Measurements from ENCODE around the gene HES4. TPM values are rescaled to one million over a fixed set of nuclear protein-coding genes. Genes with fewer than 3 reads are reported as not detected.
A peak's percentile ranks its signal among the peaks of the same experiment; 100 is the strongest.
"Not testable (repeated sequence)": the region's sequence is repeated elsewhere in the genome, so short reads cannot be mapped to it uniquely, and the experiment has no call there.

The HES4 gene
- total RNA-seq, 2 experiments from 2014 or later, result 4.1 to 4.7 TPM

DNA sequence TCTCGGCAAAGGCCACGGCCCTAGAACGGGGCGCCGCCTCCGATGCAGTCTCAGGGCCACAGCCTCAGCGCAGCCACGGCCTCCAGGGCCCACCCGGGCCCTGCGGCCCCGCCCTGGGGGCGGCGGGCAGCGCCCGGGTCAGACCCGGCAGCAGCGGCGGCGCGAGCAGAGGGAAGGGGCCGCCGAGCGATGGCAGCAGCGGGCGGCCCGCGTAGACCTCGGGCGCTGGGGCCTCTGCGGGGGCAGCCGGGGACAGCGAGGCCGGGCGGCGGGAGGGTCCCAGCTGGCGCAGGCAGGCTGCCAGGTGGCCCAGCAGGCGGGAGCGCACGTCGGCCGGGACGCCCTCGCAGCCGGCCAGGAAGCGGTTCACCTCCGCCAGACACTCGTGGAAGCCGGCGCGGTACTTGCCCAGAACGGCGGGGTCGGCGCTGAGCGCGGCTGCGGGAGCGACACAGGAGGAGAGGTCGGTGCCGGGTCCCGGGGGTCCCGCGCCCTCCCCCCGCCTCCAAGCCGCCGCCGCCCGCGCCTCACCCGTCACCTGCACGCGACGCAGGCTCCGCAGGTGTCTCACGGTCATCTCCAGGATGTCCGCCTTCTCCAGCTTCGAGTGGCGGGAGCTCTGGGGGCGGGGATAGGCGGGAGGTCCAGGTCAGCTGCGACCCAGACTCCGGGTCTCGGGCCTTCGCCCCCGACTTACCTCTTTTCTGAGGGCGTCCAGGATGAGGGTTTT is 737 bp downstream of the HES4 start:
- intact Hi-C loops (cut with micrococcal nuclease), result no loop called here
- CTCF ChIA-PET, result interaction anchor here (0.8 kb wide), 1 partner anchor 14 kb away, joined by 3 read pairs; no protein-coding TSS in a partner anchor
- H3K27ac Mint-ChIP-seq, result no peak overlapping the region
- peaks cover 8% of the 10 kb centered on the region for H3K4me1 Mint-ChIP-seq (ENCODE audit: low read depth)
- no peak for DNase-seq
- no peaks in the 10 kb centered on the region for H3K36me3 Mint-ChIP-seq (ENCODE audit: low read depth)
- no peaks in the 10 kb centered on the region for H3K9me3 Mint-ChIP-seq
- peak overlapping the region; percentile 51 for H3K4me3 Mint-ChIP-seq
- H3K27me3 Mint-ChIP-seq (ENCODE audit: low read depth), result peaks cover 32% of the 10 kb centered on the region

DNA sequence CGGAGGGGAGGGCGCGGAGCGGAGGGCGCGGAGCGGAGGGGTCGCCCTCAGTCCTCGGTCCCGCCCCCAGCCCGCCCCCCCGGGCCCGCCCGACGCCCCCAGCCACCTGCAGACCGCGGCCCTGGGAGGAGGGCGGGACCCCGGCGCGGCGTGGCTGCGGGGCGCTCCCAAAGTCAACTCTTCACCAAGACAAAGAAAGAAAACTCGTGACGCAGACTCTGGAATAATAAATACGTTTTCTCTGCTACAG is 1.2 kb downstream of the HES4 start:
- H3K27ac Mint-ChIP-seq, result no peak overlapping the region
- no peak overlapping the region for H3K4me3 Mint-ChIP-seq
- H3K36me3 Mint-ChIP-seq (ENCODE audit: low read depth), result no peaks in the 10 kb centered on the region
- no peak for DNase-seq
- no peaks in the 10 kb centered on the region for H3K9me3 Mint-ChIP-seq
- CTCF ChIA-PET, result no interaction called here
- H3K27me3 Mint-ChIP-seq (ENCODE audit: low read depth), result peaks cover 28% of the 10 kb centered on the region
- intact Hi-C loops (cut with micrococcal nuclease), result no loop called here
- H3K4me1 Mint-ChIP-seq (ENCODE audit: low read depth), result peaks cover 8% of the 10 kb centered on the region

DNA sequence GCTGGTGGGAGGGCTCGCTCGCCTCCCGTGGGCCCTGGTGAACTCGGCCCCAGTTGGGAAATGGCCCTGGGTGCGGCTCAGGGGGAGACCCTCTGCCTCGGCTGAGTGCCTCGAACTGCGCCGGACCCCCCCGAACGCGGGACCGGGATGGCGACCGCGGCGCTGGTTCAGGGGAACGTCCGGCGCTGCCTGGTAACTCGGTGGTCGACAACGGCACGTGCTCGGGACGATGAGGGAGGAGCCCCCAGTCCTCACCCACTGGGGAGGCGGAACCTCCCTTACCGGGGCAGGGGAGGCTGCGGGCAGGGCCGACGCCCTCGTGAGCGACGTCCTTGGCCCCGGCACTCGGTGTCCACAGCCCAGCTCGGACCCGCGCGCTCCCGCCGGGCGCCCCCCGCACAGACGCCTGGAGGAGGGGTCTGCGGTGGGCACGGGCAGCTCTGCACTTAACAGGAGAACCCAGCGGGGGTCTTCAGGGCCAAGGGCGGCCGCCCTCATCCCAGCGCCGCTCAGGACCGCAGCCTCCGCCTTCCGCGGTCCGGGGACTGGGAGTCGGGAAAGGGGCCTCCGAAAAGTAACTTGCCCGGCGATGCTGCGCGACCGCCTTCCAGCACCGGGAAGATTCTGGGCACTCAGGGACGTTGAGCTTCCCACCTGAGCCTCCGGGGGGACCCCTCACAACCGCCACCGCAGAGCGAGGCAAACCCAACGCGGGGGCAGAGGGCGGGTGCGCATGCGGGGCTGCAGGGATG is 1.7 kb downstream of the HES4 start:
- H3K27ac Mint-ChIP-seq, result no peak overlapping the region
- no peaks in the 10 kb centered on the region for H3K36me3 Mint-ChIP-seq (ENCODE audit: low read depth)
- no peaks in the 10 kb centered on the region for H3K9me3 Mint-ChIP-seq
- H3K4me1 Mint-ChIP-seq (ENCODE audit: low read depth), result peaks cover 8% of the 10 kb centered on the region
- CTCF ChIA-PET, result interaction anchor here (0.7 to 1.3 kb wide), 2 partner anchors 14 to 16 kb away, joined by 3 to 7 read pairs; no protein-coding TSS in a partner anchor
- peaks cover 24% of the 10 kb centered on the region for H3K27me3 Mint-ChIP-seq (ENCODE audit: low read depth)
- intact Hi-C loops (cut with micrococcal nuclease), result no loop called here
- DNase-seq, result no peak
- no peak overlapping the region for H3K4me3 Mint-ChIP-seq

GRCh38 chr1:997713-997992 is 2.2 kb downstream of the HES4 start:
- no peaks in the 10 kb centered on the region for H3K36me3 Mint-ChIP-seq (ENCODE audit: low read depth)
- intact Hi-C loops (cut with micrococcal nuclease), result no loop called here
- CTCF ChIA-PET, result interaction anchor here (0.7 to 1.3 kb wide), 2 partner anchors 14 to 17 kb away, joined by 3 to 7 read pairs; no protein-coding TSS in a partner anchor
- no peak overlapping the region for H3K4me3 Mint-ChIP-seq
- H3K9me3 Mint-ChIP-seq, result peaks cover 4% of the 10 kb centered on the region
- H3K27ac Mint-ChIP-seq, result no peak overlapping the region
- DNase-seq, result no peak
- peaks cover 13% of the 10 kb centered on the region for H3K4me1 Mint-ChIP-seq (ENCODE audit: low read depth)
- H3K27me3 Mint-ChIP-seq (ENCODE audit: low read depth), result peaks cover 22% of the 10 kb centered on the region

- DNase-seq, result no peak
- Mint-ChIP-seq H3K36me3 (ENCODE audit: low read depth) (peaks cover 1% of the 10 kb centered on the region), H3K4me3 (no peak overlapping the region), H3K27me3 (ENCODE audit: low read depth) (peaks cover 22% of the 10 kb centered on the region), H3K9me3 (peaks cover 8% of the 10 kb centered on the region), H3K27ac (no peak overlapping the region), H3K4me1 (ENCODE audit: low read depth) (peaks cover 18% of the 10 kb centered on the region)
- intact Hi-C loops (cut with micrococcal nuclease), result no loop called here
- CTCF ChIA-PET, result interaction anchor here (0.7 to 1.3 kb wide), 2 partner anchors 13 to 17 kb away, joined by 3 to 7 read pairs; no protein-coding TSS in a partner anchor
These were observed 2.8 kb downstream of the HES4 start for GRCh38 chr1:996851-997712.

DNA sequence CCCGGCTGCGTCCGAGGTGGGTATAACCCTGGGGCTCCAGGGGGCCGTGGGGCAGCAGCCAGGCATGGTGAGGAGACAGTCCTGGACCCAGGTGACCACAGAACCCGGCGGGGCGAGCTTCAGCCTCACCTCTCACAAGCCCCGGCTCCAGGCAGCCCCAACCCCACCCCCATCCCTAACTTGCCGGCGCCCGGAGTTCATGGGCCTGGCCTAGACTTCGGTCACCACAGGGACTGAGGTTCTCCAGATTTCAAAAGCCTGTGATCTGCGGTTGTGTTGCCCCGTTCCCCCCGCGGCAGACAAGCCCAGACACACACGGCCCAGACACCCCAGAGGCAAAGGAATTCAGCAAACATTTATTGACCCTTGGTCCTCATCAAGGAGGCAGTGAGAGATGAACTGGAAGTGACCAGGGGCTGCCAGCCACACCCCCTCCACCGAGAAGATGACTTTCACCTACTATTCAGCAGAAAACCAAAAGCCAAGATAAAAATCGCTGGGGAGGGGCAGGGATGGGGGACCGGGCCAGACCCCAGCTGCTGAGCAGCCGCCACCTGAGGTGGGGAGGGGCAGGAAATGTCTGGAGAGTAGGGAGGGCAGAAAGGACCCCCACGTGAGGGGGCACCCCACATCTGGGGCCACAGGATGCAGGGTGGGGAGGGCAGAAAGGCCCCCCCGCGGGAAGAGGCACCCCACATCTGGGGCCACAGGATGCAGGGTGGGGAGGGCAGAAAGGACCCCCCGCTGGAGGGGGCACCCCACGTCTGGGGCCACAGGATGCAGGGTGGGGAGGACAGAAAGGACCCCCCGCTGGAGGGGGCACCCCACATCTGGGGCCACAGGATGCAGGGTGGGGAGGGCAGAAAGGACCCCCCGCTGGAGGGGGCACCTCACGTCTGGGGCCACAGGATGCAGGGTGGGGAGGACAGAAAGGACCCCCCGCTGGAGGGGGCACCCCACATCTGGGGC is 3.9 kb downstream of the HES4 start:
- intact Hi-C loops (cut with micrococcal nuclease), result loop anchor here (2.0 kb wide), 1 partner anchor 17 kb away; the partner anchor contains the start of gene ISG15
- H3K27me3 Mint-ChIP-seq (ENCODE audit: low read depth), result peaks cover 22% of the 10 kb centered on the region
- peaks cover 12% of the 10 kb centered on the region for H3K9me3 Mint-ChIP-seq
- no peak overlapping the region for H3K27ac Mint-ChIP-seq
- H3K4me3 Mint-ChIP-seq, result no peak overlapping the region
- peaks cover 29% of the 10 kb centered on the region for H3K4me1 Mint-ChIP-seq (ENCODE audit: low read depth)
- CTCF ChIA-PET, result interaction anchor here (1.2 kb wide), 1 partner anchor 13 kb away, joined by 3 read pairs; no protein-coding TSS in a partner anchor
- H3K36me3 Mint-ChIP-seq (ENCODE audit: low read depth), result peaks cover 1% of the 10 kb centered on the region
- DNase-seq, result no peak

- not testable (repeated sequence) for H3K27ac Mint-ChIP-seq; H3K36me3 Mint-ChIP-seq (ENCODE audit: low read depth); H3K4me3 Mint-ChIP-seq; DNase-seq
- intact Hi-C loops (cut with micrococcal nuclease), result loop anchor here (2.0 kb wide), 1 partner anchor 18 kb away; the partner anchor contains the start of gene ISG15
- Mint-ChIP-seq H3K9me3 (peaks cover 12% of the 10 kb centered on the region), H3K4me1 (ENCODE audit: low read depth) (peaks cover 26% of the 10 kb centered on the region), H3K27me3 (ENCODE audit: low read depth) (peaks cover 18% of the 10 kb centered on the region)
- CTCF ChIA-PET, result interaction anchor here (0.7 to 1.3 kb wide), 3 partner anchors 9 to 282 kb away, joined by 3 to 5 read pairs (median 3); no protein-coding TSS in a partner anchor
These were observed 5.4 kb downstream of the HES4 start for GRCh38 chr1:994546-994945.

DNA sequence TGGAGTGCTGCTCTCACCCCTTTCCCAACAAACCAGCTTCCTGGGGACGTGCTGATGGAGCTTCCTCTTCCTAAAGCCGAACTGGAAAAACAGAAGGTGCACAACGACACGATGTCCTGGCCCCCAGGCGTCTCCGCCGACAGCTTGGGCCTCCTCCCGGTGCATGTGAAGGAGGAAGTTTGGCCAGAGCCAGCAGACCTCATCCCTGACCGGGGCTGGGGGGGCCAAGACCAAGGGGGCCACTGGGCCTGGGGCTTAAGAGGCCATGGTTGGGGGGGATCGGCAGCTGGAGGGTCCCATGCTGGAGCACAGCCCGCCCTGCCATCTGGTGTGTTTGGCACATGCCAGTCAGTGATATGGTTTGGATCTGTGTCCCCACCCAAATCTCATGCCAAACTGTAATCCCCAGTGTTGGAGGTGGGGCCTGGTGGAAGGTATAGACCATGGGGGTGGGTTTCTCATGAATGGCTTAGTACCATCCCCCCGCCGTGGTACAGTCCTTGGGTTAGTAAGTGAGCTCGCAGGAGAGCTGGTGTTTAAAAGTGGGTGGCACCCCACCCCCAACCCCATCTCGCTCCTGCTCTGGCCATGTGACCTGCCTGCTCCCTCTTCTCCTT is 6.4 kb downstream of the HES4 start:
- peaks cover 24% of the 10 kb centered on the region for H3K27me3 Mint-ChIP-seq (ENCODE audit: low read depth)
- H3K4me3 Mint-ChIP-seq, result no peak overlapping the region
- peaks cover 12% of the 10 kb centered on the region for H3K9me3 Mint-ChIP-seq
- intact Hi-C loops (cut with micrococcal nuclease), result no loop called here
- H3K4me1 Mint-ChIP-seq (ENCODE audit: low read depth), result peaks cover 24% of the 10 kb centered on the region
- no peak overlapping the region for H3K27ac Mint-ChIP-seq
- peaks cover 1% of the 10 kb centered on the region for H3K36me3 Mint-ChIP-seq (ENCODE audit: low read depth)
- CTCF ChIA-PET, result interaction anchor here (1.2 to 1.7 kb wide), 4 partner anchors 8 to 70 kb away, joined by 3 to 4 read pairs (median 3); no protein-coding TSS in a partner anchor
- no peak for DNase-seq

DNA sequence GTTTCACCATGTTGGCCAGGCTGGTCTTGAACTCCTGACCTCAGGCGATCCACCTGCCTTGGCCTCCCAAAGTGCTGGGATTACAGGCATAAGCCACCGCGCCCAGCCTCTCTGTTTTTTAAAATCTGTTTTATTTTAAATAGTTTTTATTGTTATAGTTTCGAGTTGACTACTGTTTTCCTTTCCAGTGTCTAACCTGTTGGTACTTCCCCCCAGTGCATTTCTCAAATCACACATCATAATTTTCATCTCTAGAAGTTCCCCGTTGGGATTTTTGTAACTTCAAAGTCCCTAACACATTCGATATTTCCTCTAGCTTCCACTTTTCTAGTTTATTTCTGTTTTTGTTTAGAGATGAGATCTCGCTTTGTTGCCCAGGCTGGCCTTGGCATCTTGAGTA is 7.5 kb downstream of the HES4 start:
- CTCF ChIA-PET, result interaction anchor here (0.6 to 1.7 kb wide), 7 partner anchors 9 to 284 kb away, joined by 3 to 6 read pairs (median 3); partner anchors contain the start of gene ISG15
- Mint-ChIP-seq H3K4me3 (no peak overlapping the region), H3K27me3 (ENCODE audit: low read depth) (peaks cover 21% of the 10 kb centered on the region), H3K27ac (peak overlapping the region; percentile 85), H3K36me3 (ENCODE audit: low read depth) (peaks cover 1% of the 10 kb centered on the region), H3K4me1 (ENCODE audit: low read depth) (peaks cover 24% of the 10 kb centered on the region), H3K9me3 (peaks cover 12% of the 10 kb centered on the region)
- intact Hi-C loops (cut with micrococcal nuclease), result no loop called here
- peak; percentile 47 for DNase-seq

GRCh38 chr1:991895-992294 is 8.0 kb downstream of the HES4 start:
- Mint-ChIP-seq H3K4me3 (no peak overlapping the region), H3K36me3 (ENCODE audit: low read depth) (peaks cover 1% of the 10 kb centered on the region), H3K4me1 (ENCODE audit: low read depth) (peaks cover 24% of the 10 kb centered on the region), H3K27me3 (ENCODE audit: low read depth) (peaks cover 19% of the 10 kb centered on the region), H3K9me3 (peaks cover 12% of the 10 kb centered on the region), H3K27ac (peak overlapping the region; percentile 72)
- no peak for DNase-seq
- intact Hi-C loops (cut with micrococcal nuclease), result no loop called here
- CTCF ChIA-PET, result interaction anchor here (0.6 to 1.7 kb wide), 6 partner anchors 9 to 196 kb away, joined by 3 to 6 read pairs (median 3); partner anchors contain the start of gene ISG15

DNA sequence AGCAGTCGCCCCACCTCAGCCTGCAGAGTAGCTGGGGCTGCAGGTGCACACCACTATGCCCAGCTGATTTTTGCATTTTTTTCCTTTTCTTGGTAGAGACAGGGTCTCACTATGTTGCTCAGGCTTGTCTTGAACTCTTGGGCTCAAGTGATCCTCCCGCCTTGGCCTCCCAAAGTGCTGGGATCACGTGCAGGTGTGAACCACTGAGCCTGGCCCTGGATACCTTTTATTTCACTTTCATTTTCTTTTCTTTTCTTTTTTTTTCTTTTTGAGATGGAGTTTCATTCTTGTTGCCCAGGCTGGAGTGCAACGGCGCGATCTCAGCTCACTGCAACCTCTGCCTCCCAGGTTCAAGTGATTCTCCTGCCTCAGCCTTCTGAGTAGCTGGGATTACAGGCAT is 8.6 kb downstream of the HES4 start:
- CTCF ChIA-PET, result interaction anchor here (1.6 kb wide), 1 partner anchor 22 kb away, joined by 4 read pairs; the partner anchor contains the start of gene ISG15
- Mint-ChIP-seq H3K4me1 (ENCODE audit: low read depth) (peaks cover 24% of the 10 kb centered on the region), H3K27me3 (ENCODE audit: low read depth) (peaks cover 19% of the 10 kb centered on the region), H3K9me3 (peaks cover 12% of the 10 kb centered on the region)
- H3K27ac Mint-ChIP-seq; H3K36me3 Mint-ChIP-seq (ENCODE audit: low read depth); intact Hi-C loops (cut with micrococcal nuclease); H3K4me3 Mint-ChIP-seq; DNase-seq: not testable (repeated sequence)

All from activated naive CD4-positive, alpha-beta T cell treated with anti-CD3 and anti-CD28 coated beads for 36 hours (primary cell).